Activated CD8-positive, alpha-beta memory T cell treated with anti-CD3 and anti-CD28 coated beads, Interleukin-2, amount 50 U/mL, for 1 hour (primary cell): ENCODE measurements around the gene PNPLA7.
"Not testable (repeated sequence)": the region's sequence is repeated elsewhere in the genome, so short reads cannot be mapped to it uniquely, and the experiment has no call there.

Experiments used
- DNase-seq: peaks from one replicate; pipeline ENCODE4 v3.0.0-alpha.2; 2020; ENCODE audit errors: extremely low read depth

The PNPLA7 gene

GRCh38 chr9:137480686-137481683 is 69.2 kb downstream of the PNPLA7 start:
- DNase-seq = no peak

- no peak for DNase-seq
Measured at GRCh38 chr9:137479892-137480685, 70.1 kb downstream of the PNPLA7 start.

- no peak for DNase-seq
Measured at GRCh38 chr9:137478962-137479861, 71.0 kb downstream of the PNPLA7 start.

- no peak for DNase-seq
Measured at GRCh38 chr9:137478613-137478961, 71.6 kb downstream of the PNPLA7 start.

- no peak for DNase-seq
Measured at GRCh38 chr9:137477778-137478612, 72.2 kb downstream of the PNPLA7 start.

GRCh38 chr9:137476856-137477255 is 73.3 kb downstream of the PNPLA7 start:
- DNase-seq = no peak

GRCh38 chr9:137475666-137476065 is 74.5 kb downstream of the PNPLA7 start:
- DNase-seq = no peak

- no peak for DNase-seq
Measured at GRCh38 chr9:137474271-137474670, 75.9 kb downstream of the PNPLA7 start.

- no peak for DNase-seq
Measured at GRCh38 chr9:137470785-137471184, 79.4 kb downstream of the PNPLA7 start.

- DNase-seq = no peak
Measured at GRCh38 chr9:137467896-137468295, 82.3 kb downstream of the PNPLA7 start.

- no peak for DNase-seq
Measured at GRCh38 chr9:137467161-137467581, 83.0 kb downstream of the PNPLA7 start.

GRCh38 chr9:137466389-137467085 is 83.7 kb downstream of the PNPLA7 start:
- DNase-seq = not testable (repeated sequence)

GRCh38 chr9:137465720-137466388 is 84.3 kb downstream of the PNPLA7 start:
- DNase-seq = no peak

- no peak for DNase-seq
Measured at GRCh38 chr9:137465000-137465719, 85.0 kb downstream of the PNPLA7 start.

- no peak for DNase-seq
Measured at GRCh38 chr9:137464291-137464999, 85.8 kb downstream of the PNPLA7 start.

- DNase-seq = no peak
Measured at GRCh38 chr9:137463931-137464290, 86.3 kb downstream of the PNPLA7 start.

- no peak for DNase-seq
Measured at GRCh38 chr9:137462986-137463930, 86.9 kb downstream of the PNPLA7 start.
